Epithelial cell of esophagus (primary cell): ENCODE results near the gene SLC35F3.

Source experiments
- DNase-seq: peaks from one replicate; pipeline ENCODE4 v3.0.0; 2010; ENCODE audit warnings: low read depth
- H3K4me3 ChIP-seq: 2 replicates; pipeline ENCODE4 v1.5.1; 2011; ENCODE audit warnings: mild to moderate bottlenecking, low read length, control low read depth
- CTCF ChIP-seq: IDR thresholded peaks from 2 replicates; pipeline ENCODE4 v1.5.1; 2011; ENCODE audit warnings: low read depth, mild to moderate bottlenecking, low read length, control low read depth, inconsistent platforms; ENCODE audit not compliant: insufficient read depth; ENCODE audit errors: missing control alignments

SLC35F3 gene

GRCh38 chr1:234320549-234320948 lies 416.1 kb downstream of the SLC35F3 start:
- DNase-seq: peak; percentile 72
- no peak for TF ChIP-seq CTCF
- no peak overlapping the region for H3K4me3 ChIP-seq

- TF ChIP-seq CTCF: no peak
- H3K4me3 ChIP-seq: no peak overlapping the region
- no peak for DNase-seq
Measured at GRCh38 chr1:234321231-234321630, 416.8 kb downstream of the SLC35F3 start.

GRCh38 chr1:234322097-234322496 lies 417.6 kb downstream of the SLC35F3 start:
- DNase-seq: no peak
- no peak overlapping the region for H3K4me3 ChIP-seq
- TF ChIP-seq CTCF: no peak

GRCh38 chr1:234322979-234323378 lies 418.5 kb downstream of the SLC35F3 start:
- DNase-seq: no peak
- no peak overlapping the region for H3K4me3 ChIP-seq
- TF ChIP-seq CTCF: peak; percentile 12

GRCh38 chr1:234324821-234325220 lies 420.3 kb downstream of the SLC35F3 start:
- no peak for TF ChIP-seq CTCF
- DNase-seq: no peak
- H3K4me3 ChIP-seq: no peak overlapping the region

- no peak for DNase-seq
- TF ChIP-seq CTCF: no peak
- no peak overlapping the region for H3K4me3 ChIP-seq
Measured at GRCh38 chr1:234325878-234326496, 421.5 kb downstream of the SLC35F3 start.
